GM18505 (cell line): ENCODE data around the gene OCA2.

Experiments
- ATAC-seq: cut with Tn5 transposase; IDR thresholded peaks from one replicate; pipeline ENCODE4 v1.9.1; 2021; ENCODE audit not compliant: unreplicated experiment
- POLR2A ChIP-seq: IDR thresholded peaks from 4 replicates; pipeline ENCODE4 v1.6.1; 2011; ENCODE audit warnings: borderline replicate concordance; ENCODE audit not compliant: insufficient read depth, insufficient read length; ENCODE audit errors: extremely low read depth

Gene OCA2

DNA sequence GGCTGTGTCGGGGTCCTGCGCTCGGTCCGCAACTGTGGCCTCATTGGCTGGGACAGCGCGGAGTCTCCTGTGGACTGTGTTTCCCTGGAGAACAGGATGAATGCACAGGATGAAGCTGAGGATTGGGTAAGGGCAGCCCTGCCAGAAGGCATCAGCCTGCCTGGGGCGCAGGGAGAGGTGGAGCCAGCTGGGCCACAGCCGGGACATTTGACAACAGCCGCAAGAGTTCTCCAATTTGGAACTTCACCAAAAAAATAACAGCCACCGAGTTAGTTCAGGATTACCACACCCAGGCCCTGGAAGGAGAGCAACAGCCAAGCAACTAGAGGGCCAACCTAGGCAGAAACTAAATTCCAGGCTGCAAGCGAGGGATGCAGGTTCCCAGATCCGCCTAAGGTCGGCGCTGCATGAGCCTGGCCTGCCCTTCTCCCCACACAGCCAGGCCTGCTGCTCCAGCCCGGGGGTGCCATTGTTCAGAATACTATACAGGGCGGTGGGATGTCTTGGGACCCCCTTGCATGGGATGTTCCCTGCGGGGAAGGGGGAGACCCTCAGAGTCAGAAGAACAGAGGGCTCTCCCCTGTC is 229.3 kb downstream of the OCA2 start:
- no peak for ATAC-seq
- no peak for TF ChIP-seq POLR2A

DNA sequence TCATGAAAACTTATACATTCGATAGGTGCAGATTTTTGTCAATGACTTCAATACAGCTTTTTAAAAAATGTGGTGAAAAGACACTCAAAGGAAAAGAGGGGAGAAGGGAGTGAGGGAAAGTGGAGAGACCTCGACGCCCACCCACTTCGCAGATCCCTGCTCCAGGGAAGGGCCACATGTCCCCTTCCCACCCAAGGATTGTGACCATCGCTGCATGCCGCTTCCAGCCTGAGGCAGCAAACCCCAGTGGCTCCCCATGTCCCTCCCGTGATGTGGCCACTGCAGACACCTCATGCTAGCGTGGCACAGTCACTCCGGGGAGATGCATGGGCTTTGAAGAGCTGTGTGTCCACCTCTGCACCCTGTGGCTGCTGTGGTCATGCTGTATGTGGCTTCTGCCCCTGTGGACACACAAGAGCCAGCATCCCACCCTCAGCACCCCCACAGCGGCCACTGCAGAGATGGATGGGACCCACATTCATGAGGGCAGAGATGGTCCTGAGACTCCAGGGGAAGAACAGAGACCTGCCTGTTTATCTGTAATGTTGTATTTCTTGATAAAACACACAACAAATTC is 230.2 kb downstream of the OCA2 start:
- ATAC-seq: no peak
- TF ChIP-seq POLR2A: no peak

- ATAC-seq: no peak
- TF ChIP-seq POLR2A: no peak
These were observed 231.3 kb downstream of the OCA2 start for GRCh38 chr15:27867861-27868260.

DNA sequence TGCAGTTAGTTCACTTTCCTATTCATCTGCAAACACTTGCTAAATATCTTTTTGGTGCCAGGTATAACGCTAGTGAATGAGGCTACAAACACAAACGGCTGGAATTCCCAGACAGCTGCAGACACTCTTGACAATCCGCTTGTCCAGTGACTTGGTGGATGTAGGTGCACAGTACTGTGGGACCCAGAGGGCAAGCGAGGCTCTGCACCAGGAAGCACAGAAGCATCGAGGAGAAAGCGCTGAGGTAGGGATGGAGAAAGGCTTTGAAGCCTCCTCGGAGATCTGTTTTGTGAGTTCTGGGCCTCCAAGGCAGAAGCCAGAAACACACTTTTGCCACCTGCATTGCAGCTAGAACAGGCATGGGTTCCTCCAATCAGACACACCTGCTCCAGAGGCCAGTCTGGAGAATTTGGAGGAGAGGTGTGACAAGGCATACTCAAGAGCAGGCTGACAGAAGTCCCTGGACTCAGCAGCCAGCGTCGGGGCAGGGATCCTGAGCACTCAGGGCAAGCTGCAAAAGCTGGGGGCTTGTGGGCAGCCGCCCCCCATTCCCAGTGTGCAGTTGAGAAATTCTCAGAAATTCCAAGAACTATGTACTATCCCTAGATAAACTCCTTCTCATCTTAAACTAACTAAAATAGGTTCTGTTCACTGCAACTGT is 232.5 kb downstream of the OCA2 start:
- ATAC-seq: no peak
- no peak for TF ChIP-seq POLR2A

- no peak for TF ChIP-seq POLR2A
- no peak for ATAC-seq
These were observed 233.2 kb downstream of the OCA2 start for GRCh38 chr15:27865926-27866325.

DNA sequence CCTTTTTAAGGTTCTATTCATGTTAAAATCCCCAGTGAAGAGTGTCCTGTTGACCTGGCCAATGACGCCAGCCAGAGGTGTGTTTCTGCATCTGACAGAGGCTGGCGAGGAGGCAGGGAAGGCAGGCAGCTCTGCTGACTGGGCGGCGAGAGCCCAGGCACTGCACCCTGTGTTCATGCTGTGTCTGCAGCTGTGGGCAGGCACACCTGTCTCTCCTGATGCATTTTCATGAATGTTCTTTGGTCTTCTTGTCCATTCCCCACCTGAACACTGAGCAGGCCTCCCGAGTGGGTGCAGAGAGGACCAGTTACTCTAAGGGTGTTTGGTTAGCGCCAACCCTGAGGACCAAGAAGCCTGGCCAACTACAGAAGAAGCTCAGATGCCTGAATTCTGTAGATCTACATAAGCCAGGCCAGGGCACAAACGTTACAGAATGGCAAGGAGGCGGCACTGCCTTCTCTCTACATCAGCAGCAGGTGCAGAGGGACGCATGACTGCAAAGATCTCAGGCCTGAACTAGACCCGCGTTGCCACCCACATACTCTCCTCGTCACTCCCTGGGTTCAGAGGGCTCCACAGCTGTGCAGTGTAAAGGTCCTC is 233.7 kb downstream of the OCA2 start:
- no peak for ATAC-seq
- TF ChIP-seq POLR2A: no peak

- ATAC-seq: no peak
- no peak for TF ChIP-seq POLR2A
These were observed 234.4 kb downstream of the OCA2 start for GRCh38 chr15:27864719-27865118.

- ATAC-seq: no peak
- no peak for TF ChIP-seq POLR2A
These were observed 235.0 kb downstream of the OCA2 start for GRCh38 chr15:27864086-27864485.

- no peak for ATAC-seq
- TF ChIP-seq POLR2A: no peak
These were observed 236.1 kb downstream of the OCA2 start for GRCh38 chr15:27863000-27863399.

DNA sequence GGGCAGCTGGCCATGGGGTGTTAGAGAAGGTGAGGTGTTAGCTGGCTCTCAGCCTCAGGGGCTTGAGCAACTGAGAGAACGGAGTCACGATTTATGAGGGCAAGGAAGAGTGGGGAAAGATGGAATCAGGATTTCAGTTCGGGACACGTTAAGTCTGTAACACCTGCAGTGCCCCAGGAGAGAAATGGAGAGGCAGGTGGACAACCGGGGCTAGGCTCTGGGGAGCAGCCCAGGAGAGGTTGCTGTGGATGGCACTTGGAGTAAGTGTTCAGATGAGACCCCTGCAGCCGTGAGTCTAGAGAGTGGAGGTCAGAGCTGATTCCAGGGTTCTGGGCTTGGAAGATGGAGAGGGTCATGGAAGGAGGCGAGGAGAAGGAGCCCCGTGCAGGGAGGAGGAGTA is 237.9 kb downstream of the OCA2 start:
- ATAC-seq: no peak
- no peak for TF ChIP-seq POLR2A

DNA sequence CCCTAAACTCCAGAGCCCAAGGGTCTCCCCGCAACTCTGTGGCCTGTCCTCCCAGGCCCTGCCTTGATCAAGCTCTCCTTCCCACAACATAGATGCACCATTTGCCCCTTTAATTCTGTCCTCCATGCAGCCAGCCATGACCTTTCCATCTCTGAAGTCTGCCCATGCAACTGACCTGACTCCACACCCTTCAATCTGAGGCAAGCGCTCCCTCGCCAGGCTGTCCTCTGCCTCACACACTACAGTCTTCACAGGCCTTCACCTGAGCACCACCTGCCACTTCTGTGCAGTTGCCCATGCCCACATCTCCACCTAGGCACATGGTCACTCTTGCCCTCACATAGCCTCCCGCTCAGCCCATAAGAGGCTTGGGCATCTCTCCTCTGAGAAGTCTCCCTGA is 244.0 kb downstream of the OCA2 start:
- no peak for TF ChIP-seq POLR2A
- no peak for ATAC-seq

- ATAC-seq: no peak
- TF ChIP-seq POLR2A: no peak
These were observed 244.5 kb downstream of the OCA2 start for GRCh38 chr15:27854601-27855000.

DNA sequence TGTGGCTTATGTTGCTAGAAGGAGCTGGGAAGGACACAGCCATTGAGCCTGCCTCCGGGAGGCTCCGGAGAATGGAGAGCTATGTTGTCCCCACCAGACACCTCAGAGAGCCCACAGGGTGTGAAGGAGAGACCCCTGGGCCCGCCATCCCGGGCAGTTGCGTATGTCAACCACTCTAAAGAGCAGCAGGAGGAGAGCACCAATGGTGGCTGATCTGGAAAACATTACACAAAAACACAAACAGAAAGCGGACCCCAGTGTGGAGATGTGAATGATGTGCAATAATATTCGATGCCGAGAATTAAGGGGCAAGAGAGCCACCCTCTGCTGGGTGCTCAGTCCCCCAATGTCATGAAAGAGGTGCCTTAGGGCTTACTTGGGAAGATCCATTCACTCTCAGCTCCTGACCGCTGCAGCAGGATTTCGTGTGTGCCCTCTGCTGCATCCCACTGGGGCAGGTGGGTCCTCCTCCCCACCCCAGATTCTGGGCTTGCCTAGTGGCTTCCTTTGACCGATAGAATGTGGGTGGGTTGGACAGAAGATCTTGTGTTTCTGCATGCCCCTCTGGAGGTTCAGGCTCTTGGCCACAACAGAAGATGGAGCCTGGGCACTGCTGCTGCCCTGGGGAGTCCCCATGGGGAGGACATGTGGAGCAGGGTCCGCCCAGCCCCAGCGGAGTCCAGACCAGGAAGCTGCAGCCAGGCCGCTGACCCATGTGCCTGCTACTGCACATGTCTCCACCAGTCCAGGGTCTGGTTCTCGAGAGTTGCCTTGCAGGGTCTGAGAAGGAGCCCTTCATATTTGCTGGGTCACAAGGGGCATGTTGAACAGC is 245.3 kb downstream of the OCA2 start:
- no peak for TF ChIP-seq POLR2A

More for the DNA sequence above, 245.3 kb downstream of the OCA2 start:
- ATAC-seq: no peak
